ENCODE results near the gene ADAM10.

Gene ADAM10

GRCh38 chr15:58764468-58764867 lies 15.0 kb upstream of the ADAM10 start:
- no peak overlapping the region for H3K27ac Mint-ChIP-seq
- no peaks in the 10 kb centered on the region for H3K9me3 Mint-ChIP-seq
- H3K4me3 Mint-ChIP-seq: no peak overlapping the region

GRCh38 chr15:58762731-58763130 lies 13.2 kb upstream of the ADAM10 start:
- Mint-ChIP-seq H3K9me3 (no peaks in the 10 kb centered on the region), H3K27ac (no peak overlapping the region), H3K4me3 (no peak overlapping the region), H3K4me1 (peaks cover 3% of the 10 kb centered on the region), H3K27me3 (no peaks in the 10 kb centered on the region), H3K36me3 (no peaks in the 10 kb centered on the region)

More at GRCh38 chr15:58764468-58764867, 15.0 kb upstream of the ADAM10 start:
- Mint-ChIP-seq H3K36me3 (no peaks in the 10 kb centered on the region), H3K4me1 (peaks cover 8% of the 10 kb centered on the region), H3K27me3 (no peaks in the 10 kb centered on the region)

GRCh38 chr15:58762285-58762684 lies 12.8 kb upstream of the ADAM10 start:
- Mint-ChIP-seq H3K27ac (no peak overlapping the region), H3K9me3 (no peaks in the 10 kb centered on the region), H3K27me3 (no peaks in the 10 kb centered on the region), H3K36me3 (no peaks in the 10 kb centered on the region), H3K4me1 (peaks cover 3% of the 10 kb centered on the region), H3K4me3 (no peak overlapping the region)

- Mint-ChIP-seq H3K36me3 (no peaks in the 10 kb centered on the region), H3K27me3 (no peaks in the 10 kb centered on the region), H3K9me3 (no peaks in the 10 kb centered on the region), H3K4me3 (no peak overlapping the region), H3K4me1 (no peaks in the 10 kb centered on the region), H3K27ac (no peak overlapping the region)
Measured at GRCh38 chr15:58761010-58761388, 11.5 kb upstream of the ADAM10 start.

- H3K4me1 Mint-ChIP-seq: no peaks in the 10 kb centered on the region
- H3K27me3 Mint-ChIP-seq: no peaks in the 10 kb centered on the region
- H3K36me3 Mint-ChIP-seq: no peaks in the 10 kb centered on the region
- no peak overlapping the region for H3K4me3 Mint-ChIP-seq
- no peak overlapping the region for H3K27ac Mint-ChIP-seq
- H3K9me3 Mint-ChIP-seq: no peaks in the 10 kb centered on the region
Measured at GRCh38 chr15:58760385-58761009, 11.0 kb upstream of the ADAM10 start.

- Mint-ChIP-seq H3K36me3 (no peaks in the 10 kb centered on the region), H3K27ac (no peak overlapping the region), H3K9me3 (no peaks in the 10 kb centered on the region), H3K4me3 (no peak overlapping the region), H3K27me3 (no peaks in the 10 kb centered on the region), H3K4me1 (no peaks in the 10 kb centered on the region)
Measured at GRCh38 chr15:58758141-58758540, 8.6 kb upstream of the ADAM10 start.

GRCh38 chr15:58755956-58756355 lies 6.4 kb upstream of the ADAM10 start:
- H3K27ac Mint-ChIP-seq: no peak overlapping the region

GRCh38 chr15:58755350-58755749 lies 5.8 kb upstream of the ADAM10 start:
- H3K36me3 Mint-ChIP-seq: no peaks in the 10 kb centered on the region
- no peak overlapping the region for H3K27ac Mint-ChIP-seq
- no peaks in the 10 kb centered on the region for H3K27me3 Mint-ChIP-seq
- H3K4me1 Mint-ChIP-seq: peaks cover 5% of the 10 kb centered on the region
- no peak overlapping the region for H3K4me3 Mint-ChIP-seq
- H3K9me3 Mint-ChIP-seq: no peaks in the 10 kb centered on the region

More at GRCh38 chr15:58755956-58756355, 6.4 kb upstream of the ADAM10 start:
- Mint-ChIP-seq H3K4me3 (no peak overlapping the region), H3K9me3 (no peaks in the 10 kb centered on the region), H3K36me3 (no peaks in the 10 kb centered on the region), H3K27me3 (no peaks in the 10 kb centered on the region), H3K4me1 (no peaks in the 10 kb centered on the region)

- H3K27ac Mint-ChIP-seq: no peak overlapping the region
Measured at GRCh38 chr15:58752716-58753115, 3.2 kb upstream of the ADAM10 start.

GRCh38 chr15:58748852-58749531 lies 515 bp downstream of the ADAM10 start:
- no peaks in the 10 kb centered on the region for H3K27me3 Mint-ChIP-seq
- peaks cover 3% of the 10 kb centered on the region for H3K36me3 Mint-ChIP-seq
- peak overlapping the region; percentile 97 for H3K4me3 Mint-ChIP-seq
- H3K4me1 Mint-ChIP-seq: peaks cover 48% of the 10 kb centered on the region
- peak overlapping the region; percentile 92 for H3K27ac Mint-ChIP-seq
- no peaks in the 10 kb centered on the region for H3K9me3 Mint-ChIP-seq

More at GRCh38 chr15:58752716-58753115, 3.2 kb upstream of the ADAM10 start:
- Mint-ChIP-seq H3K27me3 (no peaks in the 10 kb centered on the region), H3K4me1 (peaks cover 20% of the 10 kb centered on the region), H3K36me3 (no peaks in the 10 kb centered on the region), H3K9me3 (no peaks in the 10 kb centered on the region), H3K4me3 (no peak overlapping the region)

GRCh38 chr15:58748040-58748851 lies 1.3 kb downstream of the ADAM10 start:
- peaks cover 3% of the 10 kb centered on the region for H3K36me3 Mint-ChIP-seq
- H3K27ac Mint-ChIP-seq: peak overlapping the region; percentile 92
- H3K9me3 Mint-ChIP-seq: no peaks in the 10 kb centered on the region
- peaks cover 53% of the 10 kb centered on the region for H3K4me1 Mint-ChIP-seq
- peak overlapping the region; percentile 97 for H3K4me3 Mint-ChIP-seq
- H3K27me3 Mint-ChIP-seq: no peaks in the 10 kb centered on the region

GRCh38 chr15:58746174-58746573 lies 3.3 kb downstream of the ADAM10 start:
- Mint-ChIP-seq H3K4me1 (peaks cover 74% of the 10 kb centered on the region), H3K27me3 (no peaks in the 10 kb centered on the region), H3K27ac (peak overlapping the region; percentile 41), H3K9me3 (no peaks in the 10 kb centered on the region), H3K4me3 (peak overlapping the region; percentile 69), H3K36me3 (peaks cover 3% of the 10 kb centered on the region)

- H3K4me3 Mint-ChIP-seq: no peak overlapping the region
- peaks cover 3% of the 10 kb centered on the region for H3K36me3 Mint-ChIP-seq
- H3K27ac Mint-ChIP-seq: no peak overlapping the region
- peaks cover 82% of the 10 kb centered on the region for H3K4me1 Mint-ChIP-seq
- H3K27me3 Mint-ChIP-seq: no peaks in the 10 kb centered on the region
- H3K9me3 Mint-ChIP-seq: no peaks in the 10 kb centered on the region
Measured at GRCh38 chr15:58742819-58743502, 6.5 kb downstream of the ADAM10 start.

- H3K27me3 Mint-ChIP-seq: no peaks in the 10 kb centered on the region
- H3K4me3 Mint-ChIP-seq: no peak overlapping the region
- peaks cover 3% of the 10 kb centered on the region for H3K36me3 Mint-ChIP-seq
- H3K27ac Mint-ChIP-seq: no peak overlapping the region
- peaks cover 83% of the 10 kb centered on the region for H3K4me1 Mint-ChIP-seq
- no peaks in the 10 kb centered on the region for H3K9me3 Mint-ChIP-seq
Measured at GRCh38 chr15:58742022-58742813, 7.3 kb downstream of the ADAM10 start.

- no peak overlapping the region for H3K27ac Mint-ChIP-seq
- H3K4me3 Mint-ChIP-seq: no peak overlapping the region
- H3K27me3 Mint-ChIP-seq: no peaks in the 10 kb centered on the region
- H3K36me3 Mint-ChIP-seq: peaks cover 3% of the 10 kb centered on the region
- peaks cover 90% of the 10 kb centered on the region for H3K4me1 Mint-ChIP-seq
- no peaks in the 10 kb centered on the region for H3K9me3 Mint-ChIP-seq
Measured at GRCh38 chr15:58741032-58741431, 8.5 kb downstream of the ADAM10 start.

Data from activated naive CD4-positive, alpha-beta T cell treated with anti-CD3 and anti-CD28 coated beads, Interleukin-2, amount 50 U/mL, for 24 hours (primary cell).